Uterus (tissue), 2 donors: ENCODE results near the gene KIAA1217.

Experiments used
- POLR2A ChIP-seq, 2 donors: fragments of 450-650 bp; IDR thresholded peaks; one replicate each; pipeline ENCODE4 v1.6.1; 2016; ENCODE audit warnings: antibody characterized with exemption in 2 of 2, mild to moderate bottlenecking in 1 of 2, moderate library complexity in 1 of 2
- TF ChIP-seq, protein P1 (sequence below), 4 experiments: fragments of 200-600 bp in 2 of 4; fragments of 450-650 bp in 2 of 4; sonication (generic) in 2 of 4; IDR thresholded peaks; one replicate each; pipeline ENCODE4 v1.5.1; 2016 to 2019; ENCODE audit warnings: antibody characterized with exemption in 4 of 4, mild to moderate bottlenecking in 2 of 4, moderate library complexity in 1 of 4

DNA sequence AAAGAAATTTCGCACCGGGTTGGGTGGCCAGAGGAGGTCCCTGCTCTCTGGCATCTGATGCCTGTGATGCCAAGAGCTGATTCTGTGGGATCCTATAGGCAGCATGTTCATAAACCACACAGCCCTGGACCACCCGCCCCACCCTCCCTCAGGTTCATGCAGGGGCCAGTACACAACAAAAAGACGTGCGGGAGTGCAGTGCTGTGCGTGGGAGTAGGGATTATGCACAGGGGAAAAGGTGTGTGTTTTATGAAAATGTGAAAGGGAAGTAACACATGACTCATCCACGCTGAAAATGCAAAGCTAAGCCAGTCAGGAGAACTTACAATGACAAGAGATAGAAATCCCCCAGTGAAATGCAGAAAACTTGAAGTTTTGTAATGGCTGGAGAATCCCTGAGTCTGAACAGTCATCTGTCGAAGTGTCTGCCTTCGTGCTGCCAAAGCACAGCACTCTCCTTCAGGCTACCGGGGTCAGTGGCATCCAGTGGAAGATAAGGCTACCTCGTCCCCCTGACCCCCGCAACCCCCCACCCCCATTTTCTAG is 1.1 kb downstream of the KIAA1217 start:
- TF ChIP-seq, protein P1, sequence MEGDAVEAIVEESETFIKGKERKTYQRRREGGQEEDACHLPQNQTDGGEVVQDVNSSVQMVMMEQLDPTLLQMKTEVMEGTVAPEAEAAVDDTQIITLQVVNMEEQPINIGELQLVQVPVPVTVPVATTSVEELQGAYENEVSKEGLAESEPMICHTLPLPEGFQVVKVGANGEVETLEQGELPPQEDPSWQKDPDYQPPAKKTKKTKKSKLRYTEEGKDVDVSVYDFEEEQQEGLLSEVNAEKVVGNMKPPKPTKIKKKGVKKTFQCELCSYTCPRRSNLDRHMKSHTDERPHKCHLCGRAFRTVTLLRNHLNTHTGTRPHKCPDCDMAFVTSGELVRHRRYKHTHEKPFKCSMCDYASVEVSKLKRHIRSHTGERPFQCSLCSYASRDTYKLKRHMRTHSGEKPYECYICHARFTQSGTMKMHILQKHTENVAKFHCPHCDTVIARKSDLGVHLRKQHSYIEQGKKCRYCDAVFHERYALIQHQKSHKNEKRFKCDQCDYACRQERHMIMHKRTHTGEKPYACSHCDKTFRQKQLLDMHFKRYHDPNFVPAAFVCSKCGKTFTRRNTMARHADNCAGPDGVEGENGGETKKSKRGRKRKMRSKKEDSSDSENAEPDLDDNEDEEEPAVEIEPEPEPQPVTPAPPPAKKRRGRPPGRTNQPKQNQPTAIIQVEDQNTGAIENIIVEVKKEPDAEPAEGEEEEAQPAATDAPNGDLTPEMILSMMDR (IDR thresholded peaks at IDR 0.05) = no peak
- TF ChIP-seq POLR2A (IDR thresholded peaks at IDR 0.05) = no peak
